Activated CD8-positive, alpha-beta T cell treated with anti-CD3 and anti-CD28 coated beads for 36 hours (primary cell): Measurements from ENCODE around the gene RALGDS. TPM values are rescaled to one million over a fixed set of nuclear protein-coding genes. Genes with fewer than 3 reads are reported as not detected.
"Not testable (repeated sequence)": the region's sequence is repeated elsewhere in the genome, so short reads cannot be mapped to it uniquely, and the experiment has no call there.

ENCODE experiments used
- ATAC-seq: fragments of 200-7000 bp; cut with Tn5 transposase; one replicate; pipeline ENCODE4 v1.10.0; 2021; ENCODE audit warnings: mild to moderate bottlenecking, moderate library complexity
- CTCF ChIA-PET: fragments of 350-600 bp; sonication (Branson Sonifier 250); formaldehyde crosslinking; loops from one replicate; lab custom pipeline; 2021; ENCODE audit warnings: antibody characterized with exemption; lab: Charles Lee
- POLR2A ChIA-PET: fragments of 350-600 bp; sonication (Branson Sonifier 250); formaldehyde crosslinking; loops from one replicate; lab custom pipeline; 2021; ENCODE audit warnings: antibody characterized with exemption; lab: Charles Lee
- DNase-seq: peaks from one replicate; pipeline ENCODE4 v3.0.0-alpha.2; 2020
- H3K27ac Mint-ChIP-seq: one replicate; pipeline ENCODE4 v1.8.0; 2021; ENCODE audit warnings: mild to moderate bottlenecking, mixed read lengths
- H3K27me3 Mint-ChIP-seq: one replicate; pipeline ENCODE4 v1.8.0; 2021; ENCODE audit warnings: mixed read lengths
- H3K36me3 Mint-ChIP-seq: one replicate; pipeline ENCODE4 v1.8.0; 2021; ENCODE audit warnings: low read depth, mixed read lengths
- H3K4me1 Mint-ChIP-seq: one replicate; pipeline ENCODE4 v1.8.0; 2021; ENCODE audit warnings: low read depth, mixed read lengths
- H3K4me3 Mint-ChIP-seq: one replicate; pipeline ENCODE4 v1.8.0; 2021; ENCODE audit warnings: mild to moderate bottlenecking, moderate library complexity, mixed read lengths
- H3K9me3 Mint-ChIP-seq: one replicate; pipeline ENCODE4 v1.8.0; 2021; ENCODE audit warnings: mixed read lengths
- intact Hi-C: fragments of 100-400 bp; cut with micrococcal nuclease; formaldehyde crosslinking; loops from one replicate; pipeline ENCODE4 v1.10.0; 2022
- total RNA-seq, 2 experiments: library from RNA; stranded (reverse); gene quantifications; one replicate each; pipeline ENCODE4 v1.2.3, GENCODE V29; 2021
- TF ChIP-seq, protein P1 (sequence below): fragments of 200-600 bp; IDR thresholded peaks from one replicate; pipeline ENCODE4 v1.8.0; 2022; ENCODE audit warnings: antibody characterized with exemption, mild to moderate bottlenecking

Gene RALGDS
- total RNA-seq, 2 experiments from 2014 or later: 80.5 to 88.2 TPM

DNA sequence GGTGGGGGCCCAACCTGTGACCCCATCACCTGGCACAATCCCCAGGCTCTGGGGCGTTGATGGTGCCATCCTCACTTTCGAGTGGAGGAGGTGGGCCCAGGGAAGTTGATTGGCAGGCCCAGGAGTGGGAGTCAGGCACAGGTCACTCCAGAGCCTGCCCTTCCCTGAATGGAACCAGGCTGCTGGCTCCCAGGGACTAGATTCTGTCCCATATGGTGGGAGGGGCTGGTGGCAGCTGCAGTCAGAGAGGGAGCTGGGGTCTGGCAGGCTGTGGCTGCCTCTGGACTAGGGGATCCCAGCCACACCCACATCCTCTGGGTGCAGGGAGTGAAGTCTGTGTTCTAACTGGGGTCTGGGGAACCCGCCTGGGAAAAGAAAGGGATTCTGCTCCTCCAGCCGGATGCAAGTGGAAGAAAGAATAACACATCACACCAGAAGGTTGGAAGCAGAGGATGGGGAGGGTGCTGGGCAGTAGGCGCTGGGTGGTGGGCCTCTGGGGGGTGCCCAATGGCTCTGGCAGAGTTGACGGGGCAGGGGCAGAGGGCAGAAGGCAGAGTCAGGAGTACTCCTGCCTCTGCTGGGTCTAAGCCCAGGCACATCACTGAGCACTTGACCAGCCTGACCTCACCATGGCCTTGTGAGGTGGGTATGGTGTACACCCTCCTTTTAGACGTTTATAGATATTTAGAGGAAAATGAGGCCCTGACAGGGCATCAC, 33.5 kb downstream of the RALGDS start:
- TF ChIP-seq, protein P1, sequence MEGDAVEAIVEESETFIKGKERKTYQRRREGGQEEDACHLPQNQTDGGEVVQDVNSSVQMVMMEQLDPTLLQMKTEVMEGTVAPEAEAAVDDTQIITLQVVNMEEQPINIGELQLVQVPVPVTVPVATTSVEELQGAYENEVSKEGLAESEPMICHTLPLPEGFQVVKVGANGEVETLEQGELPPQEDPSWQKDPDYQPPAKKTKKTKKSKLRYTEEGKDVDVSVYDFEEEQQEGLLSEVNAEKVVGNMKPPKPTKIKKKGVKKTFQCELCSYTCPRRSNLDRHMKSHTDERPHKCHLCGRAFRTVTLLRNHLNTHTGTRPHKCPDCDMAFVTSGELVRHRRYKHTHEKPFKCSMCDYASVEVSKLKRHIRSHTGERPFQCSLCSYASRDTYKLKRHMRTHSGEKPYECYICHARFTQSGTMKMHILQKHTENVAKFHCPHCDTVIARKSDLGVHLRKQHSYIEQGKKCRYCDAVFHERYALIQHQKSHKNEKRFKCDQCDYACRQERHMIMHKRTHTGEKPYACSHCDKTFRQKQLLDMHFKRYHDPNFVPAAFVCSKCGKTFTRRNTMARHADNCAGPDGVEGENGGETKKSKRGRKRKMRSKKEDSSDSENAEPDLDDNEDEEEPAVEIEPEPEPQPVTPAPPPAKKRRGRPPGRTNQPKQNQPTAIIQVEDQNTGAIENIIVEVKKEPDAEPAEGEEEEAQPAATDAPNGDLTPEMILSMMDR: no peak
- H3K36me3 Mint-ChIP-seq: no peaks in the 10 kb centered on the region
- H3K4me1 Mint-ChIP-seq: no peaks in the 10 kb centered on the region
- H3K4me3 Mint-ChIP-seq: no peak overlapping the region
- ChIA-PET POLR2A (no interaction called here), CTCF (interaction anchor here (1.0 to 1.5 kb wide), 2 partner anchors 15 to 57 kb away, joined by 3 read pairs; no protein-coding TSS in a partner anchor)
- ATAC-seq: no peak
- no peaks in the 10 kb centered on the region for H3K27me3 Mint-ChIP-seq
- H3K27ac Mint-ChIP-seq: no peak overlapping the region
- DNase-seq: no peak
- intact Hi-C loops: no loop called here
- H3K9me3 Mint-ChIP-seq: no peaks in the 10 kb centered on the region

DNA sequence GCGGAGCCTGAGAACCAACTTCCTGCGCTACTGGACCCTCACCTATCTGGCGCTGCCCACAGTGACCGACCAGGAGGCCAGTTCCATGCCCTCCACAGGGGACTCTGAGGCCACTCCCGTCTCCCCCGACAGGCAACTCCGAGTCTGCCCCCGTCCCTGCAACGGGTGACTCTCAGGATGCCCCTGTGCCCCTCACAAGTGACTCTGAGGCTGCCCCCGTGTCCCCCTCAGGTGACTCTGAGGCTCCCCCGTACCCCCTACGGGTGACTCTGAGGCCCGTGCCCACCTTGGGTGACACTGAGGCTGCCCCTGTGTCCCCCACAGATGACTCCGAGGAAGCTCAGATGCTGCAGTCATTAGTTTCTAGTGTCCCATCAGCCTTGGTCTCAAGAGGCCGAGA, 34.1 kb downstream of the RALGDS start:
- Mint-ChIP-seq H3K36me3 (no peaks in the 10 kb centered on the region), H3K27ac (no peak overlapping the region), H3K27me3 (no peaks in the 10 kb centered on the region), H3K4me1 (no peaks in the 10 kb centered on the region), H3K4me3 (no peak overlapping the region), H3K9me3 (no peaks in the 10 kb centered on the region)
- ATAC-seq (no peak), DNase-seq (no peak)
- CTCF ChIA-PET: no interaction called here
- TF ChIP-seq, protein P1: no peak
- intact Hi-C loops: no loop called here
- POLR2A ChIA-PET: no interaction called here

- H3K9me3 Mint-ChIP-seq, H3K36me3 Mint-ChIP-seq, H3K27ac Mint-ChIP-seq, H3K27me3 Mint-ChIP-seq, H3K4me1 Mint-ChIP-seq, intact Hi-C loops, POLR2A ChIA-PET, DNase-seq, H3K4me3 Mint-ChIP-seq, ATAC-seq, CTCF ChIA-PET: not testable (repeated sequence)
Observed at GRCh38 chr9:133086212-133086860, 34.7 kb downstream of the RALGDS start.

GRCh38 chr9:133083688-133084087, 37.4 kb downstream of the RALGDS start:
- H3K4me1 Mint-ChIP-seq, POLR2A ChIA-PET, H3K9me3 Mint-ChIP-seq, H3K36me3 Mint-ChIP-seq, H3K27ac Mint-ChIP-seq, CTCF ChIA-PET, intact Hi-C loops, H3K4me3 Mint-ChIP-seq, H3K27me3 Mint-ChIP-seq, DNase-seq, ATAC-seq: not testable (repeated sequence)

GRCh38 chr9:133081957-133082644, 38.9 kb downstream of the RALGDS start:
- H3K27me3 Mint-ChIP-seq, H3K9me3 Mint-ChIP-seq, H3K27ac Mint-ChIP-seq, intact Hi-C loops, H3K4me3 Mint-ChIP-seq, ATAC-seq, POLR2A ChIA-PET, H3K36me3 Mint-ChIP-seq, H3K4me1 Mint-ChIP-seq, CTCF ChIA-PET, DNase-seq: not testable (repeated sequence)

- not testable (repeated sequence) for H3K27me3 Mint-ChIP-seq
Observed at GRCh38 chr9:133080786-133081779, 40.0 kb downstream of the RALGDS start.

More at GRCh38 chr9:133080786-133081779, 40.0 kb downstream of the RALGDS start:
- H3K9me3 Mint-ChIP-seq, H3K36me3 Mint-ChIP-seq, ATAC-seq, intact Hi-C loops, DNase-seq, H3K27ac Mint-ChIP-seq, H3K4me1 Mint-ChIP-seq, H3K4me3 Mint-ChIP-seq: not testable (repeated sequence)
- ChIA-PET POLR2A (interaction anchor here (1.6 to 2.3 kb wide), 2 partner anchors 8 to 50 kb away, joined by 3 to 6 read pairs; partner anchors contain the start of gene GTF3C5), CTCF (interaction anchor here (1.0 kb wide), 1 partner anchor 33 kb away, joined by 3 read pairs; no protein-coding TSS in a partner anchor)
